HG03139 (cell line): ENCODE measurements around the gene TRAPPC14.
"Not testable (repeated sequence)": the region's sequence is repeated elsewhere in the genome, so short reads cannot be mapped to it uniquely, and the experiment has no call there.

ENCODE experiments used
- ATAC-seq: cut with Tn5 transposase; IDR thresholded peaks from one replicate; pipeline ENCODE4 v1.9.1; 2021; ENCODE audit not compliant: unreplicated experiment

TRAPPC14 gene

DNA sequence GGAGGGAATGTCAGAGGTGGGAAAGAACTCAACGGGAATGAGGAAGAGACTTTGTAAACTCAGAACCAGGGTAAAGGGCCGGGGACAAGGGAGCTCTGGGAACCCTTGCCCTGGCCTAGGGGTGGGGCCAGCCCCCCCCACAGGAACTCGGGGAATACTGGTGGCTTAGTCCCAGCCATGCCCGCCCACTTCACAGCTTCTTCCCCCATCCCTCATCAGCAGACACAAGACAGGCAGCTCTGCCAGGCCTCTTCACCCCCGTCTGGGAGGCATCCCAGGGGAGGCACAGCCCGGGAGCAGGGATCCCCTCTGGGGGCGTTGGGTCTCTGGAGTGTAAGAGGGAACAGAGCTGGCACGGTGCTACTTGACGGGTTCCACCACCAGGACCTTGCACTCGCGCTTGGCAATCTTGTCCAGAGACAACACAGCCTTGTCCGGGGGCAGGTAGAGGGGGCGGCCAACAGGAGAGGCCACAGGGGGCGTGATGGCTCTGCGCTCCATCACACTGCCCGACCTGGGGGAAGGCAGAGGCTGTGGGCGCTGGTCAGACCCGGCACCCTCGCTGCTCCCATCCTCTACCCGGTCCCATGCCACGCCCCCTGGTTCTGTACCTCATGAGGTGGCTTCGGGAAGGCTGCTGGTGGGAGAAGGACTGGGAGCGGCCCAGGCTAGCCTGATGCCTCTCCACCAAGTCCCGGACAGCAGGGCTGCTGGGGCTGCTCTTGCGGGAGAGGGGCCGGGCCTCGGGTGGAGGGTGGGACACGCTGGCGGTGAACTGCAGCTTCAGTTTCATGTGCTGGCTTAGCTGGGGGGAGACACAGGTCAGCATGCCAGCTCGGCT is 3.7 kb downstream of the TRAPPC14 start:
- no peak for ATAC-seq

DNA sequence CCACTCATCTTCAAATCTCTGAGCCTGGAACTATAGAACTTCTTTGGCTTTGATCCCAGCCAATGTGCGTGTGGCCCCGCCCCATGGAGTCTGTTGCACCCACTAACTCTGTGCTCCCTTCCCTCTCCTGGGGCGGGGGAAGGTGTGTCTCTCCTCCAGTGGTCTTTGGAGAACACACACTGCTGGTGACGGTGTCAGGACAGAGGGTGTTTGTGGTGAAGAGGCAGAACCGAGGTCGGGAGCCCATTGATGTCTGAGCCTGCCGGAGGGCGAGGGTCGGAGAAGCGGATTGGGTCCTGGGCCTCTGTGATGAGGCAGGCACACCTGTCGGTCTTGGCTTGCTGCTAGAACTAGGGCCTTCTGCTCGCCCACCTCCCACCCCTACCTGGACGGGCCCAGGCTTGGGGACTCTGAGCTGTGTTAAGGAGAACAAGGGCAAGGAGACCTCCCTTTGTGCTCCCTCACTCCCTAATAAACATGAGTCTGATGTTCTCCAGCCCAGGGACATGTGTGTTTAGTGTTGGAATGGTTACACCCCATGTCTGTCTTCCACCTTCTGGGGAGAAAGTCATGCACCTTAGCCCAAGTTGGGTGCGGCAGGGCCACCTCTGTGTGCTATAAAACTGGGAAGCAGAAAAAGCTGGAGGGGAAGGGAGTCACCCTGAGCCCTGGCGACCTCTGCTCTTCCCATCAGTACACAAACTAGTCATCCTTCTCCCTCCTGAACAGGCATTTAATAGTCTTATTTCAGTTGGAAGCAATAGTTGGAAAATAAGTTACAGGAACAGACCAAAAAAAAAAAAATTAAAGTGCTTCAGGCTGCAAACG is 4.6 kb downstream of the TRAPPC14 start:
- ATAC-seq: no peak

DNA sequence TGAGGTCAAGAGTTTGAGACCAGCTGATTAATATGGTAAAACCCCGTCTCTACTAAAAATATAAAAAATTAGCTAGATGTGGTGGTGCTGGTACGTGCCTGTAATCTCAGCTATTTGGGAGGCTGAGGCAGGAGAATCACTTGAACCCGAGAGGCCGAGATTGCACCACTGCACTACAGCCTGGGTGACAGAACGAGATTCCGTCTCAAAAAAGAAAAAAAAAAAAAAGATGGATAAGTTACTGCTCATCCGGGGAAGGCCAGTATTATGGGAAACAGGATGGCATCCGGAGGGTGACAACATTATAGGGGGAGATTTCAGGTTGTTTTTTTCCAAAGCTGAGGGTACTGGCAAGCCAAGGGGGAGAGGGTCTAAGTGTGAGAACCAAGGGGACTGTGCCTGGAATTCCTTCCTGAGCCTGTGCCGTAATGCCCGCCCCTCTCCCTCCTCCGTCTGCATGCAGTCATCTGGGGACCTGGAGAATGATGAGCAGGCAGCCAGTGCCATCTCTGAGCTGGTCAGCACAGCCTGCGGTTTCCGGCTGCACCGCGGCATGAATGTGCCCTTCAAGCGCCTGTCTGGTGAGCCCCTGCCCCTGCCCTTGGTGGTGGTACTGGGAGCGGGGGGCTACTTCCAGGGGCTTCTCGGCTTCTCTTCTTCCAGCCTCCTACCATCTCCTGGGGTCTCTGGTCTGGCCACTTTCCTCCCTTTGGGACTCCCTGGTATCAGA is 5.4 kb downstream of the TRAPPC14 start:
- ATAC-seq: no peak

DNA sequence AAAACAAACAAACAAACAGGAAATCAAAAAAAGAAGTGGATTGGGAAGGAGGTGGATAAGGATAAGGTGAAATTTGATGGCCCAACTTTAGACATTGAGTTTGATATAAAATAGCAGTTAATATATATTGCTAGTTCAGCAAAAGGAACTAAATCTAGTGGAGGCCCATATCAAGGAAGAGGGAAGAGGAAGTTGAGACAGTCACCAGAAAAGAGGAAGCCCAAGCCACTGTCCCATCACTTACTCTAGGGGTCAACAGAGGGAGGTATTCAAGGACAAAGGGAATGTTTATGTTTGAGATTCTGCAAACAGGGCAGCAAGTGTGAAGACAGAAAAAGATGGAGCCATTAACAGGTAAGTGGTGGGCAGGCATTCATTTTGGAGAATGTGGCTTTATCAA is 6.1 kb downstream of the TRAPPC14 start:
- no peak for ATAC-seq

DNA sequence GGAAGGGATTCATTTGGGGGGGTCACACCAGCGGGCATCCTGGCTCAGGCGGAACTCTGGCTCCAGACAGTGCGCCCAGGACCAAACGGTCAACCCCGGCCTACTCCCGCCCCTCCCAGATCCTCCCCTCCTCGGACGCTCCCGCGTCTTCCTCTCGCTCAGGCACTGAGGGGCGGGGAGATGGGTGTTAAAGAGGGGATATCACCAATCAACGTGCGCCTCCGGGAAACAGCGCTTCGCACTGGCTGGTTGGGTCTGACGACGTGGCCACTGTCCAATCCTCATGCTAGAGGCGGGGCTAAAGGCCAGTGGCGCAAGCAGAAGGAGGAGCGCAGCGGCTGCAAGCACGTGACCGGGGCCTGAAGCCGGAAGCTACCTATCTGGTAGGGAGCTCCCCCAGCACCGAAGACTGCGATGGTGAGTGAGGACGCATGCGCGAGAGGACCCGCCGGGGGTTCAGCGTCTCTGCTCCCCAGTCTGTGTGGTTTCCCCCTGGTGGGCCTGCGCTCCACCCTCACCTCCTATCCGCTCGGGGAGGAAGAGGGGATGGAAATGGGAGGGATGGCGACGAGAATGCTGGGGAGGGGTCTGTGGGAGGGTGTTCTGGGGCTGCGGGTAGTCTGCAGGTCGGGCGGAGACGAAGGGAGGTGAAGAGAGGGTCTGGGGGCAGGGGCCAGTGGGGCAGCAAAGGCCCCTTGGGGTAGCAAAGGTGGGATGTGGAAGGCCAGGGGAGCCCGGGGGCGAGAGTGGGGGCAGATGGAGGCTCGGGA is 9.8 kb downstream of the TRAPPC14 start, which contains the start of gene LAMTOR4:
Gene LAMTOR4 (plus strand): TSS at position 360 of the 770 bp plus-strand sequence. CDS start 55 bp downstream, at position 415.
- peak; percentile 98 for ATAC-seq

DNA sequence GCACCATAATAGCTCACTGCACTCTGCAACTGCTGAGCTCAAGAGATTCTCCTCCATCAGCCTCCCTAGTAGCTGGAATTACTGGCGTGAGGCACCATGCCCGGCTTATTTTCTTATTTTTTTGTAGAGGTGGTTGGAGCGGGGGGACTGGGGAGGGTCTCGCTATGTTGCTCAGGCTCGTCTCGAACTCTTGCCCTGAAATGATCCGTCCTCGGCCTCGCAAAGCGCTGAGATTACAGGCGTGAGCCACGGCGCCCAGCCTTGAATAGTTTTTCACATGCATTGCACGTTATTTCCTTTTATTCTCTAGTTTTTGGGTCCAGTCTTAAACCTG is 10.3 kb downstream of the TRAPPC14 start:
- ATAC-seq: no peak

DNA sequence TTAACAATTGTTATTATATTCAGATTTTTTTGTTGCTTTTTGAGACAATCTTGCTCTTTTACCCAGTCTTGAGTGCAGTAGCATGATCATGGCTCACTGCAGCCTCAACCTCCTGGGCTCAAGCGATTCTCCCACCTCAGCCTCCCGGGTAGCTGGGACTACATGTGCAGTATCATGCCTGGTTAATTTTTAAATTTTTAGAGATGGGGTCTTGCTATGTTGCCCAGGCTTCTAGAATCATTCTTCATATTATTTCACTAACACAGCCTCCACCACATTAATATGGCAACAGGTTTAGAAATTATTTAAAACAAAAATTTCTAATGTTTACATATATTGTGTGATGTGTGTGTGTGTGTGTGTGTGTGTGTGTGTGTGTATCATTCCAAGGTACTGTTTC is 11.2 kb downstream of the TRAPPC14 start:
- no peak for ATAC-seq

DNA sequence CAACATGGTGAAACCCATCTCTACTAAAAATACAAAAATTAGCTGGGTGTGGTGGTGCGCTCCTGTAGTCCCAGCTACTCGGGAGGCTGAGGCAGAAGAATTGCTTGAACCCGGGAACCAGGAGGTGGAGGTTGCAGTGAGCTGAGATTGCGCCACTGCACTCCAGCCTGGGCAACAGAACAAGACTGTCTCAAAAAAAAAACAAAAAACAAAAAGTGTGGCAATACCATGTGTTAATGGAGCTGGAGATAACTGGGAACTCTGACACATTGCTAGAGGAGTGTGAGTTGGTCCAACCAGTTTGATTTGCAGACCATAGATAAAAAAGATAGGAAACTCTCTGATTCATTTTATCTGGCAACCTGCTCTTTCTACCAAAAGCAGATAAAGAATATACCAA is 12.2 kb downstream of the TRAPPC14 start:
- not testable (repeated sequence) for ATAC-seq

DNA sequence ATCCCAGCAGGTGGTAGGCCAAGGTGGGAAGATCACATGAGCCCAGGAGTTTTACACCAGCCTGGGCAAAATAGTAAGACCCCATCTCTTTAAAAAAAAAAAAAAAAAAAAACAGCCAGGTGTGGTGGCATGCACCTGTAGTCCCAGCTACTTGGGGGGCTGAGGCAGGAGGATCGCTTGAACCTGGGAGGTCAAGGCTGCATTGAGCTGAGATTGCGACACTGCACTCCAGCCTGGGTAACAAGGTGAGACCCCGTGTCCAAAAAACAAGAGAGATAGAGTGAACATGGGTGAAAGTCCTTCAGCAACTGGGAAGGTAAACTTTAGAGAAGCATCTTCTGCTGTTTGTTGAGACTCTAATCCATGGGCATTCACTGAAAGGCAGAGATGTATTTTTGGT is 16.1 kb downstream of the TRAPPC14 start:
- no peak for ATAC-seq

DNA sequence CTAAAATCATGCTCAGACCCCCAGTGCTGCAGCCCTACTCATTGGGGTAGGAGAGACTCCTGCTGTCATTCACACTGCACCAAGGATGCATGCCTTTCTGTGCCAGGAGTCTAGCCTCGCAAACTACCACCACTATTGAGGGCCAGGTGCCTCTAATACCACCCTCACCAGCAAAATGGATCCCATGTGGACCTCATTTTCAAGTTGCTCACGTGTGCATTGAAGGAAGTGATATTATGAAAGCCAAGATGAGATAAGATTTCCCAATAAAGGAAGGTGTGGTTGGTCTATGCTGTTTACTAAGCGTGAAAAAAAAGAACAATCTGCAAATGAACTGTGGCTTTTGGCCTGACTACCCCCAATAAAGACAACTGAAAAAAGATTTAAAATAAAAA is 17.0 kb downstream of the TRAPPC14 start:
- ATAC-seq: no peak

DNA sequence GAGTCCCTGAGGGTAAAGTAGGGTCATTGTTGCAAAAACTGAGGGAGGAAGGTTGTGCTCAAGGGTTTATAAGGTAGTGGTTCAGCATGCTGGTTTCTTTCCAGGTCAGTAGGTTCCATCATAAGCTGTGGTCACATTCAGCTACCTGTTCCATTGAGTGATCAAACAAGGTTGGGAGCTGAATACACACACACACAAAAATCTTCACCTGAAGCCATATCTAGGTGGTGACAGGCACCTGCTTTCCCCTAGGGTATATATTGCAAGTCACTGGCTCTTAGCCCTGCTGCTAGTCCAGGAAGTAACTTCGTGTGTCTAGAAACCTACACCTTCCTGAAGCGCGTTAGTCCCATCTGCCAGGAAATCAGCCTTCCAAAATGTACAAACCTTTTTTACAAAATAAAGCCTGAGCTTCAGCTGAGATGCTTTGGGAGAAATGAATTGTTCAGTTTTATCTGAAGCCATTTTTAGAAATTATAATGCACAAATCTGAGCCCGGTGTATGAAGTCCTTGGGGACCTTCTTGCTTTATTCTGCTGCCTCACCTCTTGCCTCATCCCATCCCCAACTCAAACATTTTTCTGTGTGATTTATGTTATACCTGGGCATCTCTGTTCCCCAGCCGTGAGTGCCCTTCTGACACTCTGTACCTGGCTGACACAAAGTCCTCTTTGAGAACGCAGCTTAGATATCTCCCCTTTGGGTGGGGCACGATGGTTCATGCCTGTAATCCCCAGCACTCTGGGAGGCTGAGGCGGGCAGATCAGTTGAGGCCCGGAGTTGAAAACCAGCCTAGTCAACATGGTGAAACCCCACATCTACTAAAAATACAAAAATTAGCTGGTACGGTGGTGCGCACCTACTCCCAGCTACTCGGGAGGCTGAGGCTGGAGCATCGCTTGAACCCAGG is 20.4 kb downstream of the TRAPPC14 start:
- ATAC-seq: no peak

DNA sequence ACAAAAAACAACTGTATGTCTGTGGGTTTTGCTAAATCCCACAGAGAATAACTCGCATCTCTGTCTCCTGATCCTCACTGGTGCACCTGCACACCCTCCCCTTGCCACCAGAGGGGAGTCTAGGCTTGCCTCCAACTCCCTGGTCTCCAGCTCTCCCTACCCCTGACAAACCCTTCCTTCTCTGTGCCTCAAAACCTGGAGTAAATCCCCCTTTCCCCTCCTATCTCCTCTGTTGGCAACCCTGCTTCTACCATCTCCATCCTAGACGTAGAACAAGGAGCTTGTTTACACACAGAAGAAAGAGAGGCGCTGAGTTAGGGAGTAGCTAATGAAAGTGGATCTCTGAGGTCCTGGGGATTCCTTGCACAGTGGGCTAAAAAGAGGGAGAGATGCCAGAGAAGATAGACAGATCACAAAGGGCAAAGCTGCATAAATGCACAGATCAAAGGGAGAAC is 25.8 kb downstream of the TRAPPC14 start:
- ATAC-seq: no peak

DNA sequence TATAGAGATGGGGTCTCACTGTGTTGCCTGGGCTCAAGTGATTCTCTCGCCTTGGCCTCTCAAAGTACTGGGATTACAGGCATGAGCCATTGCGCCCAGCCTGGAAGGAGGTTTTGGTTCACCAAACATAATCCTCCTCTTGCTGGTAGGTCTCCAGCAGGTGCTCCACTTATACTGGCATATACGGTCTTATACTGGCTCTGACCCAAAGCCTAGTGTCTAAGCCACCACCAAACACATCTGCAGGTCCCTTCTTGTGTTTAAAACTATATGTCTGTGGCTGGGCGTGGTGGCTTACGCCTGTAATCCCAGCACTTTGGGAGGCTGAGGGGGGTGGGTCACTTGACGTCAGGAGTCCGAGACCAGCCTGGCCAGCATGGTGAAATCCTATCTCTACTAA is 26.4 kb downstream of the TRAPPC14 start:
- ATAC-seq: no peak

DNA sequence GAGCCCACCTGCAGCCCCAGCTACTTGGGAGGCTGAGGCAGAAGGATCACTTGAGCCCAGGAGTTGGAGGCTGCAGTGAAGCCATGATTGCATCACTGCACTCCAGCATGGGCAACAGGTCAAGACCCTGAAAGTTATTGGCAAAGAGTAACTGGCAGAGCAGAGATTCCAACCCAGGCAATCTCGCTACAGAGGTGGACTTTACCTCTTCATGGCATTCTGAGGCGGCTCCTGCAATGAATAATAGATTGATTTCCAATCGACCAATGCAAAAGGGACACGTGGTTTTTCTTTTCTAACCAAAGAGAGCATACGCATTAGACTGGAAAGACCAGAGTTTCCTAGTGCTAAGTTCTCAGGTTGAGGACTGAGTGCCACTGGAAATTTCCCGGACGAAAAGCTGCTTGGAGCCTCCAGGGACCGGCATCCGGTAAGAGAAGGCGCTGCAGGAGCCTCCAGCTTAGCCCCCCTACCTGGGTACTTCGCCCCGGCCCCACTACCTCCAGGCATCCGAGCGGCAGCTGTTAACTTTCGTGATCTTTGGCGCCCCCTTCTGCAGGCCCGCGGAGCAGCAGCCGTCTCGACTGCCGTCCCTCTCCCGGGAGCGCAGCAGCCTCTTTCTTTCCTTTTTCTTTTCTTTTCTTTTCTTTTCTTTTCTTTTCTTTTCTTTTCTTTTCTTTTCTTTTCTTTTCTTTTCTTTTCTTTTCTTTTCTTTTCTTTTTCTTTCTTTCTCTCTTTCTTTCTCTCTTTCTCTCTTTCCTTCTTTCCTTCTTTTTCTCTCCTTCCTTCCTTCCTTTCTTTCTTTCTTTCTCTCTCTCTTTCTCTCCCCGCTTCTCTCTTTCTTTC is 27.7 kb downstream of the TRAPPC14 start:
- ATAC-seq: no peak

DNA sequence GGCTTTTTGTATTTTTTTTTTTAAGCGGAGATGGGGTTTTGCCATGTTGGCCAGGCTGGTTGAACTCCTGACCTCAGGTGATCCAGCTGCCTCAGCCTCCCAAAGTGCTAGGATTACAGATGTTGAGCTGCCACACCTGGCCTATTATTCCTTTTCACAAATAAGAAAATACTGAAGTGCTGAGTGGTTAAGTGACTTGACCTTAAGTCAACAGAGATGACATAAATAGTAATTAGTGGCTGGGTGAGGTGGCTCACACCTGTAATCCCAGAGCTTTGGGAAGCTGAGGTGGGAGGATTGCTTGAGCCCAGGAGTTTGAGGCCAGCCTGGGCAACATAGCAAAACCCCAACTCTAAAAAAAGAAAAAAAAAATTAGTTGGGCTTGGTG is 28.3 kb downstream of the TRAPPC14 start:
- not testable (repeated sequence) for ATAC-seq

DNA sequence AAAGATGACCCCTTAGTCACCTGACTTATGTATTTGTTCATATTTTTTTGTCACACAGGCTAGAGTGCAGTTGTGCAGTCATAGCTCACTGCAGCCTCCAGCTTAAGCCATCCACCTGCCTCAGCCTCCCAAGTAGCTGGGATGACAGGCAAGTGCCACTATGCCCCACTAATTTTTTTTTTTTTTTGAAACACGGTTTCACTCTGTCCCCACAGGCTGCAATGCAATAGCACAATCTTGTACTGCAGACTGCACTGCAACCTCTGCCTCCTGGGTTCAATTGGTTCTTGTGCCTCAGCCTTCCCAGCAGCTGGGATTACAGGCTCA is 29.9 kb downstream of the TRAPPC14 start:
- ATAC-seq: no peak

DNA sequence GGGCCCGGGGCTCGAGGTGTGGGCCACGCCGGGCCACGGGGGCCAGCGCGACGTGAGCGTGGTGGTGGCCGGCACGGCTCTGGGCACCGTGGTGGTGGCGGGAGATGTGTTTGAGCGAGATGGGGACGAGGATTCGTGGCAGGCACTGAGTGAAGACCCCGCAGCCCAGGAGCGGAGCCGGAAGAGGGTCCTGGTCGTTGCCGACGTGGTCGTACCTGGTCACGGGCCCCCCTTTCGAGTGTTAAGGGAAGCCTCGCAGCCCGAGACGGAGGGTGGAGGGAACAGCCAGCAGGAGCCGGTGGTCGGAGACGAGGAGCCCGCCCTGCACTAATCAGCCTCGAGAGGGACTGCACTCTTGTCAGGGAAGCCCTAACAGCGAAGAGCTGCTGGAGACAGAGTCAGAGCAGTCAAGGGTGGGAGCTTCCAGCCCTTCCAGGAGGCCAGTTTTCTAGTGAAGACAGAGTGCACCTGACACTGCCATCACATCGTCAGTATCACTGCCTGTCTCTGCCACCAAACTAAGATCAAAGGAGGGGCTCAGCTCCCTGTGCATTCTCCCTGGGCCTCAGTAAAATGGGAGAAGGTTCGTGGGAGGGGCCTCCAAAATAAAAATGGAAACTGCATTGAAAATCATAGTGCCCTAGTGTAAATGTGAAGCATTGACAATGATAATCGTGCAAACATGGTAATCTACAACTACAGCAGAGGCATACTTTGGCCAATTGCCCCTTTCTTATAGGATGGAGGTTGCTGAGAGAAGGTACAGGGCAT is 30.5 kb downstream of the TRAPPC14 start:
- ATAC-seq: no peak
